Frontal cortex (tissue), 4 donors: ENCODE data around the gene ZNF407. TPM values are rescaled to one million over a fixed set of nuclear protein-coding genes. Genes with fewer than 3 reads are reported as not detected.

ENCODE experiments used
- DNase-seq, 2 donors: peaks; one replicate each; pipeline ENCODE4 v3.0.0; 2012; ENCODE audit warnings: low spot score in 2 of 2
- FAIRE-seq: peaks from 2 replicates; lab custom pipeline; 2012; peaks lifted over from hg19 to GRCh38; lab: Jason Lieb, UNC
- total RNA-seq: library from RNA; depleted of rRNA; stranded (reverse); fragments of >200 nt; gene quantifications from one replicate; pipeline ENCODE4 v1.2.3, GENCODE V29; 2014
- donor health status: control.
- donor health status: control.
- donor health status: control.

ZNF407 gene
- total RNA-seq, 1 donor from 2014 or later, result 22.0 TPM

DNA sequence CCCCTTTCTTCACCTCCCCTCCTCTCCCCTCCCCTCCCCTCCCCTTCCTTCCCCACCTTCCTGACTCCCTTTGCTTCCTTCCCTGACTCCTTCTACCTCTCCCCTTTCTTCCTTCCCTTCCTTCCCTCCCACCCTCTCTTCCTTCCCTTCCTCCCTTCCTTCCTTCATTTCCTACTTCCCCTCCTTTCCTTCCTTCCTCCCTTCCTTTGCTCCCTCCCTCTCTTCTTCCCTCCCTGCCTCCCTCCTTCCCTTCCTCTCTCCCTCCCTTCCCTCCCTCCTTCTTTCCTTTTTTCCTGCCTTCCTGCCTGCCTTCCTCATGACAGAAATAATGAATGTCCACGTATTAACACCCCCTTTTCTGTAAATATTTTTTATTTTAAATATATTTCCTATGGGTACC, 260.2 kb downstream of the ZNF407 start:
- no peak for FAIRE-seq
- no peak for DNase-seq

DNA sequence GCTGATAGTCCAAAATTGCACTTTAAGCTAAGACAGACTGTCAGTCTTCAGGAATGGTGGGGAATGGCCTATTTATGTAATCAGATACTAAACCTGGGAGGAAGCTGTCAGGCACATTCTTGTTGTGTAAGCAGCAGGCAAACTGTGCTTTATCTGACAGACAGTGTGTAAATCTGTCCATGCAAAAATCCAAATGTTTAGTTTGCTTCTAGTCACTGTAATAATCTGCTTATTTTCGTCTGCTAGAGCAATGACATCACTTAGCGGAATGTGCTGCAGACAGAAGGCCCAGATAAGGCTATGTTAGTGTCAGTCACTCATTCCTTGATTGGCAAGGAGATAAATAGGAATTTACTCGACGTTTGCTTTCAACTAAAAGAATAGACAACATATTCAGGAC, 263.5 kb downstream of the ZNF407 start:
- no peak for FAIRE-seq

DNA sequence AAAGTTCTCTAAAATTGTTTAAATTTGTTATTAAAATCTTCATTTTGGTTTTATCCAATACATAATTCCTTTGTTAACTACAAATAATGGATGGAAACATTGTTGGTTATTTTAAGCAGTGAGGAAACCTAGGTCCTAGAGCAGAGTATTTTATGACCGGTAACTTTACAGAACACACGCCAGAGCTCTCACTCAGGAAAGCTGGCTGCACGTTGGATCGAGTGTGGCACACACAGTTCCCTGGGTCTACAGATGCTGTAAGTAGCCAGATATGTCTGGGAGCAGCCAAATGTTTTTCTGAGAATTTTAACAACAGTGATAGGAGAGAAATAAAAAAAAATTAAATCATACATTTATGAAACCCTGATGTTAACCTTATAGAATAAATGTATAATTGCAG, 264.4 kb downstream of the ZNF407 start:
- FAIRE-seq, result no peak
- DNase-seq, result no peak

More for the DNA sequence above, 263.5 kb downstream of the ZNF407 start:
- no peak for DNase-seq

DNA sequence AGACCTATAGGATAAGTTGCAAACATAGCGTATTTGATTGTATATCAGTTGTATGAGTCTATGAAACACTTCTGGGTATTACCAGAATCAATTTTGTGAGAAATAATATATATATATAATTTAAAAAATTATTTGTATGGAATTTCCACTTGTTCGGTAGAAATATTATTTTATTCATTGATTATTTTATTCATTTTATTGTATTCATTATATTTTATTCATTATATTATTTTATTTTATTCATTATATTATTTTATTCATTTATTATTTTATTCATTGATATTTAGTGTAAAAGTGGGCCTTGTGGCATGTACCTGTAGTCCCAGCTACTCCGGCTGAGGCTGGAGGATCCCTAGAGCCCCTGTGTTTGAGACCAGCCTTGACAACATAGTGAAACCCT, 268.9 kb downstream of the ZNF407 start:
- DNase-seq (no peak), FAIRE-seq (peak; percentile 94)

DNA sequence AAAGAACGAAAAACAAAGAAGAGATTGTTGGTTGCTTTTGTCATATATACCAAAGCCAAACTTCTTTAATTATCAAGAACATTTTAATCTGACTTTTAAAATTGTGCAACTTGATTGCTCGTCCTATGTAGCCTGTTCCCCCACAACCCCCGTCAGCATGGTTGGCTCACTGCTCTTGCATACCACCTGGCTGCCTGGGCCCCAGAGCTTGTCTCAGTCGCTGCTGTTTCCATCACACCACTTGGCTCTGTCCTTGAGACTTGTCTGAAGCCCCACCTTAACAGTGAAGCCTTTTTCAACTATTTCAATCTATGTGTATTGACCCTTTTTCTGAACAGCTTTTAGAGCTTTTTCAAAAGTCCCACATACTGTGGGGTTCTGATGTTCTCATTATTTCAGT, 270.8 kb downstream of the ZNF407 start:
- DNase-seq (no peak), FAIRE-seq (no peak)

DNA sequence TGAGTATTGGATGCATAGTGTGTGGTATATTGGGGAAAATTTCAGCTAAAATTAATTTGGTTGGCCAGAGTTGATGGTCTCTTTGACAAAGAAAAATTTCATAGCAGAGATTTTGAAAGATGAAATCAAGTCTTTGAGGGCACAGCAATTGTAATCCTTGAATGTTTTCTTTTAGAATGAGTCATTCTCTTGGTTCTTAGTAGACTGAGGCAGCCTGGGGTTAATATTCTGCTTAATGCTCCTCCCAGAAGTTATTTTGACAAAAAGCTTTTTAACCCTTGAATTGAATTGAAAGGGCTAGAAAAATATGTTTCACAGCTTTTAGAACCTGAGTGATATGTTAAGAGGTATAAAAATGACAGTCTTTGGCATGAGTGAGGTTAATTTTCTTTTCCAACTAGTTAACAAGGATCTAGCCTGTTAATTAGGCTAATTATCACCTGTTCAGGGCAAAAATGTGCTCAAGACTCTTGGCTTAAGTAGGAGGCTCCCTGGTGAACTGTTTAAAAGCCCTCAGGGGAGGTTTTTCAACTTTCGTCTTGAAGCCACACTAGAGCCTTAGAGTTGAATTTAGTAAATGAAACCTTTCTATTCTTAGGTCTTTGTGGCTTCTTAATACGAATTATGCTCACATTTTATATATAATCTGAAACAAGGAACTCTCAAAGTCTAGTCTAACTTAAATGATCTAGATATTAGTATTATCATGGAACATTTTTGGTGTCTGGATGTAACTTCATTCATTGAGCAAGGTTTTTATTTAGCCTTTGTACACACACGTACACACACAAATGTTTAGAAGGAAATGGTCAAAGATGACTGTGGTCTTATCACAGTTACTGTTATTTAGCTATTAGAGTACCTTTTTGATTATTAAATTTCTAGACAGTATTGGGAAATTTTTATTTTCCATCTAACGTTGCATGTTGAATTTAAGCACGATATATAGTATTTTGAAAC, 272.5 kb downstream of the ZNF407 start:
- FAIRE-seq (no peak), DNase-seq (no peak)

DNA sequence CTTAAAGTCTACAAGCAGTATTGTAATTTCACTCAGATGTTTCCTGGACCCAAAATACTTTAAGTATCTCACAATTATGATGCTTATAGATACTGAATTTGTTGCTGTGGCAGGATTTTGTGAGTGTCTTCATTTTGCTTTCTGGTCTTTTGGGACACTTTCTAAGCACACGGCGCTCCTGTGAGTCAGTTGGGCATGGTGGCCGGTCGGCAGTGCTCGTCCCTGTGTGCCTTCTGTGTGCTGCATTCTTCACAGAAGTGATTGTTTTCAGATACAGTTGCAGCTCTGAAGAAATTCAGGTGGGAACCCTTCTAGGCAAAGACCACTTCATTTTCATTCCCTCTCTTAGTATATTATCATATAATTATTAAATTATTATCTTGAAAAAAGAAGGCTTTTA, 273.3 kb downstream of the ZNF407 start:
- DNase-seq, result no peak
- no peak for FAIRE-seq

DNA sequence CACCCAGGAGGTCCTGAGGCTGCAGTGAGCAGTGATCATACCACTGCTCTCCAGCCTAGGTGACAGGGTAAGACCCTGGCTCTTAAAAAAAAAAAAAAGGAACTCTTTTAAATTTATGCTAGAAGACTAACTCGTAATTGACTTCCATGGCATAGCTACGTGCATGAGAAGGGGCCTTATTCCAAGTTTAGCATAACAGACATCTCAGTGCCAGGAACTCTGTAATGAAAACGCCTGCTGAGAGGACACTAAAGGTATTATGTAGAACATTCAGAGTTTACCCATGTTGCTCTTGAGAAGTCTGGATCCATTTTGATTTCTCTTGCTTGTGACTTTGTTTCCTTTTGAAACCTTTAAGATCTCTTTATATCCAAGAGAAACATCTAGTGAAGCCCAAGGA, 276.0 kb downstream of the ZNF407 start:
- no peak for FAIRE-seq

DNA sequence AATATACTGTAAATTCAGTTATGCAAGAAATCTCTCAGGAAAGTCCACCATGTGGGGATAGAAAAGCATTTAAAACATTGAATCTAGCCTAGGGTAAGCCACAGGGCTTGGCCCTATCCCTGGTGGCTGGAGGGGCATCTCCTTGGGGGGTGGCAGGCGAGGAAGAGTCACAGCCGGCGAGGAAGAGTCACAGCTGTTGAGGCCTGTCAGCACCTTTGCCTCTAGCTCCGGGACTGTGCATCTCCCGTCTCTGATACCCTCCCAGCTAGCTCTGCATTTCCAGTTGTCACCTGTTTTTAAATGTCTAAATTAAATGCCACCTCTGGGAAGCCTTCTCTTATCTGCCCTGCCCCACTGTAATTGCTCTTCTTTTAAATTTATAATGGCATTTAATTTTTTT, 276.7 kb downstream of the ZNF407 start:
- DNase-seq (no peak), FAIRE-seq (no peak)

More for the DNA sequence above, 276.0 kb downstream of the ZNF407 start:
- DNase-seq, result no peak

DNA sequence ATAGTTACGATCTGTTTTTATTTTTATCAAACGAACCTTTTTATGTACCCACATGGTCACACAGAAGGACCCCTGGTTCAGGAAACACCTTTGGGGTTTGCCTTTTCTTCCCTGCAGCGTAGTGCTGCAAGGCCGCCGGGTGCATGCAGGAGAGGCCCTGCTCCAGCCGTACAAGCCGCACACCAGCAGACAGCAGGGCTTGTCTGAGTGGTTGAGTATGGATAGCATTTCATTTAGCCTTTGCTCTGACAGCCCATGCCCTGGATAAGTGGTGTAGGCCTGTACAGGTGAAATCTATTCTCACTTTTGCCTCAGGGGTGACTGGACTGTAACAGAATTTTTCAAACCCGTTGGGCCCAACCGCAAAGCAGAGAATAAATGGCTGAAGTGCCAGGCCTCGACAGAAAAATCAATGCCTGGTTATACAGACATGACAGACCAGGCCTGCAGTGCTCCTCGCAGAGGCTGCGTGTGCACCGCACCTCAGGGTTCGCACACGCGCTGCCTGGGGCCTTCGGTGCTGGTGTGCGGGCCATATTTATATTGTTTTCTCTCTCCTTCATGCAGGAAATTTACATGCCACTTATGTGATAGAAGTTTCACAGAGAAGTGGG, 279.1 kb downstream of the ZNF407 start:
- FAIRE-seq, result no peak
- no peak for DNase-seq

DNA sequence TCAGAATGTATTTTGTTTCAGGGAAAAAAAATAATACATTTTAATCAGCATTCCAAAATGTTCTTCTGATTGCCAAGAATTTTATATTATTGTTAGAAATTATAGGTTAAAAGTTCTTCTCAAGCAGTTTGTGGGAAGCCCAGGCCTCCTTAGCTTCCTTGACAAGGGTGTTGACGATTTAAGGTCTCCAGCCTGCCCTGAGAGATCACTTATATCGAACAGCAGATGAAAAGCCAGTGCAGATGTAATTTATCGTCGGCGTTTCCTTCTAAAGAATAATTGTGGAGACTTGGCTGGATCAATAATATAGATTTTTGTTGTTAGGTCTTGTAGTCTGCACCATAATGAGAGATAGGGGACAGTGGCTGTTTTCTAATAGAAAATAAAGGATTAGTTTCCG, 280.6 kb downstream of the ZNF407 start:
- FAIRE-seq (no peak), DNase-seq (no peak)

DNA sequence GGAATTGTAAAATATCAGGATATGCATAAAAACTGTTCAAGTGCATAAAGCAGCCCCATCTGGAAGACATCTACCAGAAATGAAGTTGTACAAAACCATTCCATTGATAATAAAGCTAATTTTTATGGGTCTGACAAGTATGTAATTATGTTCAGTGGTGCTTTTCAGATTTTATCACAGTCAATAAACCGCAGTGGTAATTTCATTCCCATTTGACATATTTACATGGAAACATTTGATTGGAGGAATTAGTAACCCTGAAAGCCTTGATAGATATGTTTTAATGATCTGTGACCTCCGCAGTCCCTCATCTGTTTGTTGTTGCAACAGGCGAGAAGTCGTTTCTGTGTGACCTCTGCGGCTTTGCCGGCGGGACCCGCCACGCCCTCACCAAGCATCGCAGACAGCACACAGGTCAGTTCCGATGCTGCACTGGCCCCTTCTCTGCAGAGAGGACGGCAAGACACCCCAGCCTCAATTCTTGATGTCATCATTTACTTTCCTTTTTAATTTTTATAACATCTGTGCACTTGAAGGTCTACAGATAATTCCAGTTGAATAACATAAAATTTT, 283.1 kb downstream of the ZNF407 start:
- no peak for DNase-seq

DNA sequence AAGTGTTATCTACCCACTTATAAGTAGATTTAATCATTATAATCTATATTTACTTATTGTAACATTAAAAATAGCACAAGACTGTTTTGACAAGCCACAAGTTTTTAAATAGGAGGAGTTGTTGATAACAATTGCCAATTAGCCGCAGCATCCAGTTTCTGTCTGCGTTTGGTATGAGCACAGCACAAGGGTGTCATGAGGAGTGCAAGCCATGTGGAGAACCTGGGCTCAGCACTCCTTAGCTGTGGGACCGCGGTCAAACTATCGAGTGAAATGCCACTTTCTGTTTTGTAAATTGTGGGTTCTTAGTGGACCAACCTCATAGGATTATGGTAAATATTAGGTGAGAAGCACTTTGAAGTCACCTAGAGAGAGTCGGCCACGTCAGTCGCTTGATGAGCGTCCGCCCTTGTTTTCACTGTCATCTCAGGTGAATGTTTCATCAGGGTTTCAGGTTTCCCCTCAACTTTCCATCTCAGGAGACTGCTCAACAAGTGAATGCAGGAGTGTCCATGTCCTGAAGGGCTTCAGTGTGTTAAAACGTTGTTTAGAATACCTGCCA, 294.5 kb downstream of the ZNF407 start:
- FAIRE-seq (no peak), DNase-seq (no peak)

More for the DNA sequence above, 283.1 kb downstream of the ZNF407 start:
- FAIRE-seq, result no peak

DNA sequence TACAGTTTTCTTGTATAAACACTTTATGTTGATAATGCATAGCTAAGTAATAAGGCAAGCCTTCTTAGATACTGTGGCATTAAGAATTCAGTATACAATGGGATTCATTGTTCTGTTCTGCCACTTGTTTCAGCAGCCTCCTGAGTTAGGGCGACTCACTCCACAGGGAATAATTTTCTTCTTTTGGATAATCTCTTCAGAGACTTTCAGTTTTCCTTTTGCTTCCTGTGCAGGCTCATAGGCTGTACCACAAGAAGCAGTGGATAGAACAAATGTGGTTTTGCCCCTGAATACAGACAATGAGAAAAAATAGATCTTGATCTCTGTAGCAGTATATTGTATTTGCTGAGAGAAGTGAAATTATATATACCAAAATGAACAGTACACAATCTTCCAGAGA, 298.0 kb downstream of the ZNF407 start:
- FAIRE-seq, result no peak
- DNase-seq, result no peak

DNA sequence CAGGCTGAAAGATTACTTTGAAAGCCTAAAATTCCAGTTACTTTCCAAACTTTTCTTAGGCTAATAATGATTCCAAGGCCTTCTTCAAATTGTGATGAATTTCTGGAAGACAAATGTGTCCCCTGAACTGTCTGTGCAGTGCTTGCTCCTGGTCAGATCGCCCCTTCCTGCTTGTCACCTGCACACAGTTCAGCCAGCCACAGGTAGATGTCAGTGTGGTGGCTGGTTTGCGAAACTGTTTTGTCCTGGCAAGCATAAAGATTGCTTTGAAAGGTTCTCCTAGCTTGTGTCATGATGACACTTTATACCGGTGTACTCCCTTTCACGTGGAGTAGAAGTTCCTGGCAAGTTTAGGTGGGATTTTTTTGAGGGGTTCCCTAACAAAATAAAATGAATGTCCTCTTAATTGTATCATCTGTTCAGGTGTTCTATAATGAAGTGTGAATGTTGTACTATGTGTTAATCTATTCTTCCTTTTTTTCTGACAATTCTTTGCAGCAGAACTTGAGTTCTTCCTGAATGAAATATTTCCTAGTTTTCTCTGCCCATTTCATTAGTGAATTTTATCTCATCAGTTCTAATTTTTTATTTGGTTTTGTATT, 298.8 kb downstream of the ZNF407 start:
- FAIRE-seq (no peak), DNase-seq (no peak)

DNA sequence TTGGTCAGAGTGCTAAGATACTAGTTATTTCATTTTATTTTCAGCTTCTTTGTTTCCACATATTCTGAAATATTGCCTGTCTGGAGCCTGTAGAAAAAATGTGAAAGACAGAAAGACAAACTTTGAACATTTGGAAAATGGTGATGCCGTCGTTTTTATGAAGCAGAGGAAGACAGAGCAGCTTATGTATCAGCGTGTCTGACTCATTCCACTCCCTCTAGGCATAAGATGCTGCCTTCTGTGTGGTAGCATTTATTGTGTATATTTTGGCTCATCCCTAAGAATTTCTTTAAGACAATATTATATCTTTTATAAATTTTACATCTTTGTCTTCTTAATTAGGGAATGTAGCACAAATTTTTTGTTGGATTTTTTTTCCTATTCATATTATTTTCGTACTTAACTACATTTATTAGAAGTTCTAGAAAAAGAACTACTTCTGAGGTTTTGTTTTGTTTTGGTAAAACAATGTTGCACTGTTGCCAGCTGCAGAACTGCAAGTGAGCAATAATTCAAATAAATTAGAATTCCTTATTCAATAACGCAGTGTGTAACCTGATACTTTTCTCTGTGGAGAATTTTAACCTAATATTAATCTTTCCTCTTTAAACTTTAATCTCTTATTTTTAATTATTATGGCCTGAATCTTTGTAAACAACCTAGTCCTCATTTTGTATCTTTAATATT, 300.4 kb downstream of the ZNF407 start:
- FAIRE-seq (no peak), DNase-seq (no peak)

DNA sequence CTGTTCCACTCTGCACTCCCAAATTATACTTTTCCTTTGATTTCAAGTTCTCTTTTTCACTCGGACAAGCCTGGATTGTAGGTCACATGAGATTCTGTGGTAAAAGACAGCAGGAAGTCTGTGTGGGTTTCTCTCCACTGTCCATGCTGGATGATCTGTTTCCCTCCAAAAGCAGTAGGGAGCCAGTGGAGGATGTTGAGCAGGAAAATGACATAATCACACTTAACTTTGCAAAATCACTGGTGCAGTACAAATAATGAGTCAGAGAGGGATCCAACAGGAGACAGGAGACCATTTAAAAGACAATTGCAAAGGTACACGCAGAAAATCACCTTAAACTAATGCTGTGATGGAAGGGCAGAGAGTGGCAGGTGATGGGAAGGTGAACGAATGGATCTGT, 301.3 kb downstream of the ZNF407 start:
- FAIRE-seq, result no peak
- DNase-seq, result no peak

DNA sequence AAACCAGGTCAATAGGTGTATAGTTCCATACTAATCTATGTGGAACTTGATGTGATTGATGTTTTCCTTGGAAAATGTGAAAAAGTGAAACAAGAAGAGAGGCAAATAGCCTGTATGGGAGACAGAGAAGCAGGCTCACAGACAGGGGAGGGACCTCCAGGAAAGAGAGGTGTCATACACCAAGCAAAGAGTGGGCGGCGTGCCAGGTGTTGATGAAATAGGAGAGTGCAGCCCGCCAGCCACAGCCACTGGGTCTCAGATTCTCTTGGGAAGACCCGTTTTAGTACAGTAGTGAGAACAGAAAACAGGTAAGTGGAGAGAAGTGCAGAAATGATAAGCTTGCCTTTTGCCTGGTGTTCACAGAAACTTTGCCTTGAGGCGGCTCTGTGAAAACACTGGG, 301.9 kb downstream of the ZNF407 start:
- no peak for FAIRE-seq
- no peak for DNase-seq

DNA sequence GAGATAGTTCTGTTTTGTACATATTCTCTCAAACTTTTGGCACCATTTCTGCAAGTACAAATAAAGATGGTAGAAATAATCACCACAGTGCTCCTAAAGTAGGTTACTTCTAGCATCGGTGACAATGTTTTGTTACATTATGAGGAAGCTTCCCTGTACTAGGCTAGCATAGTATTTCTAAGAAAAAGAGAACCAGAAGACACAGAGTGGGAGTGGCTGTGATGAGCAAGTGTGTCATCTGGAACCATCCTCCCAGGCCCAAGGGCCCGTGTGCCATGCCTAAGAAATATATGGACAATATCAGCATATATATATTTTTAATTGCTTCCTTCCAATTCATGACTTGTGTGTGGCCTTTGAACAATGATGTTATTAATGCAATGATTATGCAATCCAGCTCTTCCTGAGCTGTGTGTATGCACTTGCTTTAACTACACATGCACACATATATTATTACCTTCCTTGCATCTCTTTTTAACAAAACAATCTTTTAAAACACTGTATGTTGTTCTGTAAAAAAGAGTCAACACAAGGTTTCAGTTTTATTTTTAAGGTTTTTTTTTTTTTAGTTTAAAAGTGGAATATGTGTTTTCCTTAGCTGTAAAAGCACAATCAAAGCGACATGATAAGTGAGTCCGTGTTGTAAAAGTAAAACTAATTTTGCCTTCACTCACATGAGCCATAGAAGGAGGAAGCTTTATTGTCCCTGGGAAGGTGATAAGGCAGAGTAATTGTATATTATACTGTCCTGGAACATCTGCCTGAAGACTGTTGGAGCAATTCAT, 303.9 kb downstream of the ZNF407 start:
- no peak for FAIRE-seq

More for the DNA sequence above, 303.9 kb downstream of the ZNF407 start:
- no peak for DNase-seq
